A549 (cell line): ENCODE results near the gene BMPER.

Experiments used
- CEBPB ChIP-seq, 2 experiments: fragments of >200 bp in 1 of 2; sonication (Bioruptor Twin) in 1 of 2; formaldehyde crosslinking in 1 of 2; IDR thresholded peaks; 2 replicates each; pipeline ENCODE4 v1.6.1; 2012 to 2016
- POLR2A ChIP-seq: IDR thresholded peaks from 2 replicates; pipeline ENCODE4 v1.6.1; 2012; ENCODE audit warnings: mild to moderate bottlenecking, low read length
- TF ChIP-seq, protein P1 (sequence below): fragments of >200 bp; sonication (Bioruptor Twin); formaldehyde crosslinking; IDR thresholded peaks from 3 replicates; pipeline ENCODE4 v1.5.1; 2016

DNA sequence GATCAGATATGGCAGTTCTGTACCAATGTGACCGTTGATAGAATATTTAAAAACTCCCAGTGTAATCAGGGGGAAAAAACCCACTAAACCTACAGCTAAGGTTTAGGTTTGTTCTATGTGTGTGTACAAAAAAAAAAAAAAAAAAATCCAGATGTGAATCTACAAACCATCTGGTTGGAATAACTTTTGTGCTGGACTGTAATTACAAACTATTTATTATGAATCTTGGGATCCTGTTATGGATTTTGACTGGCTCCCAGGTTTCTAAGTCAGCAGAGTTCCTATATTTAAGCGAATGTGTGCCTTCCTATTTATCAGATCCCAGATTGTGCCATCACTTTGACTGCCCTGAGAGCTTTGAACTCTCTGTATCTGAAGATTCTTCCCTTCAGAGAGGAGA lies 29.1 kb downstream of the BMPER start:
- TF ChIP-seq CEBPB (IDR thresholded peaks at IDR 0.05) = no peak
- TF ChIP-seq, protein P1, sequence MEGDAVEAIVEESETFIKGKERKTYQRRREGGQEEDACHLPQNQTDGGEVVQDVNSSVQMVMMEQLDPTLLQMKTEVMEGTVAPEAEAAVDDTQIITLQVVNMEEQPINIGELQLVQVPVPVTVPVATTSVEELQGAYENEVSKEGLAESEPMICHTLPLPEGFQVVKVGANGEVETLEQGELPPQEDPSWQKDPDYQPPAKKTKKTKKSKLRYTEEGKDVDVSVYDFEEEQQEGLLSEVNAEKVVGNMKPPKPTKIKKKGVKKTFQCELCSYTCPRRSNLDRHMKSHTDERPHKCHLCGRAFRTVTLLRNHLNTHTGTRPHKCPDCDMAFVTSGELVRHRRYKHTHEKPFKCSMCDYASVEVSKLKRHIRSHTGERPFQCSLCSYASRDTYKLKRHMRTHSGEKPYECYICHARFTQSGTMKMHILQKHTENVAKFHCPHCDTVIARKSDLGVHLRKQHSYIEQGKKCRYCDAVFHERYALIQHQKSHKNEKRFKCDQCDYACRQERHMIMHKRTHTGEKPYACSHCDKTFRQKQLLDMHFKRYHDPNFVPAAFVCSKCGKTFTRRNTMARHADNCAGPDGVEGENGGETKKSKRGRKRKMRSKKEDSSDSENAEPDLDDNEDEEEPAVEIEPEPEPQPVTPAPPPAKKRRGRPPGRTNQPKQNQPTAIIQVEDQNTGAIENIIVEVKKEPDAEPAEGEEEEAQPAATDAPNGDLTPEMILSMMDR = no peak
- TF ChIP-seq POLR2A = no peak
